Measurements from ENCODE around the gene PLA2G3. TPM values are rescaled to one million over a fixed set of nuclear protein-coding genes. Genes with fewer than 3 reads are reported as not detected.

Gene PLA2G3
- total and polyA plus RNA-seq, 2 of the 13 experiments (the other 11 are each of a cell fraction or from before 2014, with no cell fraction given) = 0.12 to 0.42 TPM

- in situ Hi-C loops (cut with HindIII; ENCODE audit: extremely low pct_ligation_motif_present, low pct_unique_long_range_greater_than_20kb) (no loop called here), intact Hi-C loops (cut with micrococcal nuclease; ENCODE audit: unreplicated experiment) (no loop called here)
- ChIA-PET POLR2A (interaction anchor here (0.7 kb wide), 1 partner anchor 449 kb away, joined by 4 read pairs; no protein-coding TSS in a partner anchor), CTCF (ENCODE audit: low intra/inter-chr PET ratio, low total read pairs) (no interaction called here)
- Histone ChIP-seq H3K79me2 (ENCODE audit: insufficient read depth, low read length) (no peaks in the 10 kb centered on the region), H2AFZ (ENCODE audit: low read length) (no peak overlapping the region), H3K4me2 (ENCODE audit: low read depth, low read length) (no peak overlapping the region), H3K4me1 (ENCODE audit: insufficient read depth, low read length) (peaks cover 19% of the 10 kb centered on the region), H3K27me3 (ENCODE audit: control insufficient read depth in 1 of 2, insufficient read depth in 2 of 2, low read length in 2 of 2) (no peaks in the 10 kb centered on the region), H3K36me3 (replicated peaks in 1 of 2; ENCODE audit: control insufficient read depth in 1 of 2, insufficient read depth in 2 of 2, low read length in 2 of 2) (peaks cover 23 to 39% of the 10 kb centered on the region in 2 experiments; a peak in 4 of 5 replicates), H3K9ac (ENCODE audit: insufficient read depth, low read depth, low read length) (no peak overlapping the region), H3K9me3 (ENCODE audit: low read length) (no peaks in the 10 kb centered on the region), H3K27ac (ENCODE audit: extremely low read length, insufficient read depth, low read length) (no peak overlapping the region), H4K20me1 (ENCODE audit: insufficient read depth, low read length) (no peaks in the 10 kb centered on the region), H3K4me3 (replicated peaks in 1 of 3; ENCODE audit: insufficient read depth in 1 of 3, low read depth in 2 of 3, low read length in 3 of 3) (no peak overlapping the region)
- FAIRE-seq (no peak), ATAC-seq (no peak), DNase-seq (ENCODE audit: low spot score) (no peak)
- BruUV-seq (replicated peaks) = no TSS peak
- 95% methylated on average over 8 of the region's 10 CpGs for WGBS (ENCODE audit: low lambda C conversion rate)
- TF ChIP-seq MYNN (CRISPR knock-in tag; IDR thresholded peaks at IDR 0.05; ENCODE audit: low read depth) (no peak), PAWR (CRISPR knock-in tag; IDR thresholded peaks at IDR 0.05; ENCODE audit: borderline replicate concordance) (no peak), ZMYM3 (CRISPR knock-in tag; IDR thresholded peaks at IDR 0.05) (no peak), CBX5 (CRISPR knock-in tag; IDR thresholded peaks at IDR 0.05; ENCODE audit: borderline replicate concordance) (no peak), AGO2 (optimal IDR thresholded peaks at IDR 0.05; ENCODE audit: low read depth, low read length) (no peak), ZSCAN31 (CRISPR knock-in tag; IDR thresholded peaks at IDR 0.05; ENCODE audit: low read depth) (no peak), GATA4 (IDR thresholded peaks at IDR 0.05; ENCODE audit: borderline replicate concordance, low read depth) (no peak), RCOR2 (CRISPR knock-in tag; IDR thresholded peaks at IDR 0.05) (no peak), IKZF1 (IDR thresholded peaks at IDR 0.05) (no peak), ZNF251 (CRISPR knock-in tag; IDR thresholded peaks at IDR 0.05) (no peak), ZNF564 (CRISPR knock-in tag; IDR thresholded peaks at IDR 0.05) (no peak), SAFB2 (CRISPR knock-in tag; IDR thresholded peaks at IDR 0.05; ENCODE audit: borderline replicate concordance, low read depth) (no peak), RXRB (CRISPR knock-in tag; IDR thresholded peaks at IDR 0.05; ENCODE audit: borderline replicate concordance) (no peak), SMAD3 (CRISPR knock-in tag; IDR thresholded peaks at IDR 0.05) (no peak), MAFF (IDR thresholded peaks at IDR 0.05; ENCODE audit: low read depth, low read length) (no peak), REPIN1 (CRISPR knock-in tag; IDR thresholded peaks at IDR 0.05; ENCODE audit: borderline replicate concordance, low read depth) (no peak)
- TF ChIP-seq, protein P1, sequence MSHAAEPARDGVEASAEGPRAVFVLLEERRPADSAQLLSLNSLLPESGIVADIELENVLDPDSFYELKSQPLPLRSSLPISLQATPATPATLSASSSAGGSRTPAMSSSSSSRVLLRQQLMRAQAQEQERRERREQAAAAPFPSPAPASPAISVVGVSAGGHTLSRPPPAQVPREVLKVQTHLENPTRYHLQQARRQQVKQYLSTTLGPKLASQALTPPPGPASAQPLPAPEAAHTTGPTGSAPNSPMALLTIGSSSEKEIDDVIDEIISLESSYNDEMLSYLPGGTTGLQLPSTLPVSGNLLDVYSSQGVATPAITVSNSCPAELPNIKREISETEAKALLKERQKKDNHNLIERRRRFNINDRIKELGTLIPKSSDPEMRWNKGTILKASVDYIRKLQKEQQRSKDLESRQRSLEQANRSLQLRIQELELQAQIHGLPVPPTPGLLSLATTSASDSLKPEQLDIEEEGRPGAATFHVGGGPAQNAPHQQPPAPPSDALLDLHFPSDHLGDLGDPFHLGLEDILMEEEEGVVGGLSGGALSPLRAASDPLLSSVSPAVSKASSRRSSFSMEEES (CRISPR knock-in tag; IDR thresholded peaks at IDR 0.05) = no peak
- TF ChIP-seq, protein P2, sequence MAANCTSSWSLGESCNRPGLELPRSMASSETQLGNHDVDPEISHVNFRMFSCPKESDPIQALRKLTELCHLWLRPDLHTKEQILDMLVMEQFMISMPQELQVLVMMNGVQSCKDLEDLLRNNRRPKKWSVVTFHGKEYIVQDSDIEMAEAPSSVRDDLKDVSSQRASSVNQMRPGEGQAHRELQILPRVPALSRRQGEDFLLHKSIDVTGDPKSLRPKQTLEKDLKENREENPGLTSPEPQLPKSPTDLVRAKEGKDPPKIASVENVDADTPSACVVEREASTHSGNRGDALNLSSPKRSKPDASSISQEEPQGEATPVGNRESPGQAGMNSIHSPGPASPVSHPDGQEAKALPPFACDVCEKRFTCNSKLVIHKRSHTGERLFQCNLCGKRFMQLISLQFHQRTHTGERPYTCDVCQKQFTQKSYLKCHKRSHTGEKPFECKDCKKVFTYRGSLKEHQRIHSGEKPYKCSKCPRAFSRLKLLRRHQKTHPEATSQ (CRISPR knock-in tag; IDR thresholded peaks at IDR 0.05; ENCODE audit: borderline replicate concordance) = no peak
- TF ChIP-seq, protein P3, sequence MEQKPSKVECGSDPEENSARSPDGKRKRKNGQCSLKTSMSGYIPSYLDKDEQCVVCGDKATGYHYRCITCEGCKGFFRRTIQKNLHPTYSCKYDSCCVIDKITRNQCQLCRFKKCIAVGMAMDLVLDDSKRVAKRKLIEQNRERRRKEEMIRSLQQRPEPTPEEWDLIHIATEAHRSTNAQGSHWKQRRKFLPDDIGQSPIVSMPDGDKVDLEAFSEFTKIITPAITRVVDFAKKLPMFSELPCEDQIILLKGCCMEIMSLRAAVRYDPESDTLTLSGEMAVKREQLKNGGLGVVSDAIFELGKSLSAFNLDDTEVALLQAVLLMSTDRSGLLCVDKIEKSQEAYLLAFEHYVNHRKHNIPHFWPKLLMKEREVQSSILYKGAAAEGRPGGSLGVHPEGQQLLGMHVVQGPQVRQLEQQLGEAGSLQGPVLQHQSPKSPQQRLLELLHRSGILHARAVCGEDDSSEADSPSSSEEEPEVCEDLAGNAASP (CRISPR knock-in tag; IDR thresholded peaks at IDR 0.05; ENCODE audit: borderline replicate concordance) = no peak
These were observed 42.2 kb downstream of the PLA2G3 start for GRCh38 chr22:31097941-31098631.
